ENCODE data around the gene GALR2.

DNA sequence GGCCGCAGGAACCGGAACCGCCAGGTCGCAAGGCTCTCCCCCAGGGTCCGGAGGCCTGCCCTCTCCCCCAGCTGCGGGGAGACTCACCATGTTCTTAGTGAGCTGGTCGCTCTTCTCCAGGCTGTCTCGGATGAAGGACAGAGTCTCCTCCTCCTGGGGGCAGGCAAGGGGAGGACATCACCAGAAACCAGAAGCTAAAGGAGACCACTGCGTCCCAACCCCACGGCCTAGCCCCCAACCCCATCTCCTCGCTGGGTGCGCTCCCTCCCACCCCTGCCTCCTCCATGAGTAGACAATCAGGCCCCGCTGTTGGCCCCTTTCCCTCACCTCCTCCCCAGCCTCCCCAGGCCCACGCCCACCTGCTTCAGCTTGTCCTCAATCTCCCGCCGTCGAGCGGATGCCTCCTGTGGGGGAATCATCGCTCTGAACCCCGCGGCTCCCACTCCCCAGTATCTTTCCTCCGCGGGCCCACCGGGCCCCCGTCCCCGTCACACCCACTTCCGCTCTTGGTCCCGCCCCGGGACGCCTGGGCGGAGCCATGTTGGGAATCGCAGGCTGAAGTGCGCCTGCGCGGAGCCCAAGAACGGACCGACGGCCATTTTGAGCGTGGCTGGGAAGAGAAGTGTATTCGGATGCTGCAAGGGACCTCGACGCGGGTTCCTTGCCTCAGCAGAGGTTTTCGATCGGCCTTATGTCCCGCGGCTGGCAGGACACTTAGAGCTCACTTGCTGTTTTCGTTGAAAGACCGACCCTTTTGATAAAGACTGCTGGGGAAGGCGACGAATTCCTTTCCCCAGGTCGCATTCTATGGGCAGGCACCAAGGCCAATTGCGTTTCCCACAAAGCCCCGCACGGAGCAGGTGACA lies 28.9 kb downstream of the GALR2 start, which contains the start of gene EXOC7:
- TF ChIP-seq EZH2 (IDR thresholded peaks at IDR 0.05; ENCODE audit: insufficient read depth, poor library complexity, severe bottlenecking) (no peak), EZH2phosphoT487 (IDR thresholded peaks at IDR 0.05; ENCODE audit: insufficient read depth, low read depth) (no peak)
